BJ (cell line): ENCODE data around the gene GAPDH. TPM values are rescaled to one million over a fixed set of nuclear protein-coding genes. Genes with fewer than 3 reads are reported as not detected.

Source experiments
- CTCF ChIA-PET: fragments of 350-600 bp; formaldehyde crosslinking; extraction: SDS; loops from one replicate; lab custom pipeline; 2021; ENCODE audit warnings: antibody characterized with exemption, inconsistent platforms; lab: Yijun Ruan, JAX
- POLR2A ChIA-PET: fragments of 300-600 bp; sonication (Branson Sonifier 250); formaldehyde crosslinking; extraction: SDS; loops from one replicate; lab custom pipeline; 2021; ENCODE audit warnings: antibody characterized with exemption; lab: Charles Lee
- DNase-seq: peaks from one replicate; pipeline ENCODE4 v3.0.0-alpha.2; 2011; ENCODE audit warnings: low read depth
- H3K27me3 ChIP-seq: 2 replicates; pipeline ENCODE4 v1.6.0; 2011; ENCODE audit warnings: low read length; ENCODE audit not compliant: control insufficient read depth, insufficient read depth
- H3K36me3 ChIP-seq: 2 replicates; pipeline ENCODE4 v1.5.1; 2011; ENCODE audit warnings: low read length; ENCODE audit not compliant: control insufficient read depth, insufficient read depth
- H3K4me3 ChIP-seq: 2 replicates; pipeline ENCODE4 v1.5.1; 2011; ENCODE audit warnings: low read depth, mild to moderate bottlenecking, control low read depth, low read length
- CTCF ChIP-seq: IDR thresholded peaks from 2 replicates; pipeline ENCODE4 v1.5.1; 2011; ENCODE audit warnings: low read depth, mild to moderate bottlenecking, control low read depth, inconsistent platforms, low read length, moderate library complexity; ENCODE audit not compliant: insufficient read depth
- polyA plus RNA-seq: library from polyadenylated mRNA; depleted of rRNA; stranded (reverse); fragments of >200 nt; gene quantifications from 2 replicates; pipeline ENCODE4 v1.2.3, GENCODE V29; 2011

Gene GAPDH
- polyA plus RNA-seq, 1 experiment = 18,709 TPM

GRCh38 chr12:6562881-6563280 lies 28.6 kb downstream of the GAPDH start:
- CTCF ChIA-PET = interaction anchor here (0.7 to 6.7 kb wide), 6 partner anchors 10 to 128 kb away, joined by 3 to 59 read pairs (median 6); partner anchors contain the start of gene IFFO1
- no peaks in the 10 kb centered on the region for H3K27me3 ChIP-seq
- DNase-seq = no peak
- peaks cover 27% of the 10 kb centered on the region for H3K36me3 ChIP-seq
- no peak overlapping the region for H3K4me3 ChIP-seq
- no peak for TF ChIP-seq CTCF
- POLR2A ChIA-PET = no interaction called here

- CTCF ChIA-PET = interaction anchor here (0.7 to 6.7 kb wide), 13 partner anchors 9 to 127 kb away, joined by 3 to 59 read pairs (median 3); partner anchors contain the start of gene IFFO1
- no peaks in the 10 kb centered on the region for H3K27me3 ChIP-seq
- no peak for DNase-seq
- H3K4me3 ChIP-seq = no peak overlapping the region
- peaks cover 27% of the 10 kb centered on the region for H3K36me3 ChIP-seq
- POLR2A ChIA-PET = no interaction called here
- peak; percentile 84 for TF ChIP-seq CTCF
Measured at GRCh38 chr12:6563448-6564050, 29.2 kb downstream of the GAPDH start.

DNA sequence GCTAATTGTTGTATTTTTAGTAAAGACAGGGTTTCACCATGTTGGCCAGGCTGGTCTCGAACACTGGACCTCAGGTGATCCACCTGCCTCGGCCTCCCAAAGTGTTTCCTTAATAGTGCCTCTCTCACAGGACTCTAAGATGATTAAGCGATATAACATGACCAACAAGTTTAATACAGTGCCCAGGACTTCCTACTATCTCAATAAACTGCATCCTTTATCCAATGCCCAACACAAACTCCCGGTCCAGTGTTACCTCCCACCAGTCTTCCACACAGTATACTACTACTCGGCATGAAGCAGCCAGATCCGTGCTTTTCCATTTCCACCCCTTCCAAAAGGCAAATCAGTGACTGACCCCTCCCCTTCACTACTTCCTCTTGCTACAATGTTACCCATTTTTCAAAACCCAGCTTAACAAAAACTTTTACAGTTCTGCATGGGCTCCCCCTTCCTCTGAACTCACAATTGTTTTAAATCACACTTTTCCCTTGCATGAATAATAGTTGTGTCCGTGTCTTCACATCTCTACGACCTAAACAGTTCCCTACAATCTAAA lies 32.9 kb downstream of the GAPDH start:
- H3K36me3 ChIP-seq = peaks cover 18% of the 10 kb centered on the region
- H3K27me3 ChIP-seq = no peaks in the 10 kb centered on the region
- no peak for TF ChIP-seq CTCF
- no peak for DNase-seq
- H3K4me3 ChIP-seq = peak overlapping the region; percentile 83
- ChIA-PET POLR2A (interaction anchor here (0.6 kb wide), 1 partner anchor 9 kb away, joined by 4 read pairs; no protein-coding TSS in a partner anchor), CTCF (interaction anchor here (0.9 to 6.7 kb wide), 4 partner anchors 9 to 32 kb away, joined by 3 to 59 read pairs (median 8); partner anchors contain the start of gene IFFO1)

- peaks cover 22% of the 10 kb centered on the region for H3K36me3 ChIP-seq
- ChIA-PET CTCF (no interaction called here), POLR2A (no interaction called here)
- TF ChIP-seq CTCF = no peak
- no peak for DNase-seq
- H3K4me3 ChIP-seq = no peak overlapping the region
- H3K27me3 ChIP-seq = no peaks in the 10 kb centered on the region
Measured at GRCh38 chr12:6569312-6569711, 35.0 kb downstream of the GAPDH start.

DNA sequence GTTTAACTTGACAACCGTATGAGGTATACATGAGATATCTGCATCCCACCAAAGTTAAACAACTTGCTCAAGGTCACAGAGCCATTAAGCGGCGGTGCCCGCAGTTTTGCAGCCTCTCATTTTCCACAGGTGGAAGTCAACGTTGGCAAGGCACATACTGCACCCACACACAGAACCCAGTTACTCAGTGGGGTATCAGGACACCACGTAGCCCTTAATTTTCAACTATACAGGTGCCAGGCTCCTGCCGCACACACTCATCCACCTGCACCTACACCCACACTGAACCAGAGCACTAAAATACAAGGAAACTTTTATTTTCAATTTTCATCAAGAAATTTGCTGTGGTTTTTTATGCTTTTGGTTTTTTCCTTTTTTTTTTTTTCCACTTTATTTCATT lies 35.5 kb downstream of the GAPDH start:
- CTCF ChIA-PET = interaction anchor here (1.0 to 3.4 kb wide), 6 partner anchors 10 to 129 kb away, joined by 3 to 15 read pairs (median 6); no protein-coding TSS in a partner anchor
- H3K4me3 ChIP-seq = no peak overlapping the region
- no peak for DNase-seq
- peaks cover 24% of the 10 kb centered on the region for H3K36me3 ChIP-seq
- H3K27me3 ChIP-seq = no peaks in the 10 kb centered on the region
- POLR2A ChIA-PET = no interaction called here
- TF ChIP-seq CTCF = no peak
